ENCODE data around the gene PSG7.
A peak's percentile ranks its signal among the peaks of the same experiment; 100 is the strongest.
"Not testable (repeated sequence)": the region's sequence is repeated elsewhere in the genome, so short reads cannot be mapped to it uniquely, and the experiment has no call there.

Gene PSG7

DNA sequence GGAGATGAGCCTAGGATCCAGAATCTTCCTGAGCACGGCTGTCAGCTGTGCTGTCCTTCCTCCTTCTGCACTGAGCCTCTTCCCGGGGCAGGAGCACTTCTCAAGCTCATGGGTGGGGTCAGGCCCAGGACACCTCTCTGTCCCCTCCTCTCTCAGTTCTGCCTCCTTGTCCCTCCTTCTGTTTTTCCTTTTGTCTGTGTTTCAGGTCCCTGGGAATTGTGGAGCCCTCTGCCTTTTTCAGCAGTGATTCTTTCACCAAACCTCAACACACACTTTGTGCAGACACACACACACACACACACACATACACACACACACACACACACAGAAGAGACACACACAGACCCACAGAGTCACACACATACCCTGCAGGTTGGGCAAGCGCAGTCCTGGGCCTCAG is at the start of gene PSG7:
Gene PSG7 (minus strand): TSS at position 101 of the 400 bp plus-strand sequence. CDS start 131 bp downstream, outside the sequence.
- not testable (repeated sequence) for DNase-seq

DNA sequence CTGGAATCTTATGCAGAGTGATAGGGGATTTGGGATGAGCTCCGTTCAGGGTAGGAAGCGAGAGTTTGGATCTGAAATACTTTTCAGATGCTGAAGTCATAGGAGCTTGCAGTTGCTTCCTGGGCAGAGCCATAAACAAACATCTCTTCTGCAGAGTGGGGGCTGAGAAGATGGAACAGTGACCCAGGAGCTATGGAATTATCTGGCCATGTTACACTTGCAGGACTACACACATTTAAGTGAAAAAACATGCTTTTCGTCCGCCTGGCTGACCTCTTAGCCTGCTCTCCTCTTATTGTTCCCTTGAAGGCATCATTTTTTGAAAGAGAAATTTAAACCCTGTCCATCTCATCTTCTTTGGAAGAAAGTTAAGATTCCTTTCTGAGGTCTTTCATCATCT is 48.6 kb upstream of the PSG7 start:
- no peak for DNase-seq

DNA sequence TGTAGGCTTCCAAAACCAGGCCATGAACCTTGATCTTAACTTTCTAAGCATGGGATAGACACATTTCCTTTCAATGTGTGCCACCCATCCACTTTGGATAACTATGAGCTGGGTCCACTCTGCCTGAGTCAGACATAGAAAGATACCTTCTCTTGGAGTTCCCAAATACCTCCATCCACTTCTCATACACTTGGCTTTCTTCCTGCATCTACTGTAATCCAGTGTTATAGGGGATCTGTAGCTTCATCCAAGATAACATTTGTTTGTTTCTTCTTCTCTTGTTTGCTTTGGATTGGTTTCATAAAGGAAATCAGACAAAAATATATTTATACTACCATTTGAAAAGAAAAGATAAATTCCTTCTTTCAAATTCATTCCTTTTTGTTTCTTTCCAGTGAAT is 45.1 kb upstream of the PSG7 start:
- not testable (repeated sequence) for DNase-seq

DNA sequence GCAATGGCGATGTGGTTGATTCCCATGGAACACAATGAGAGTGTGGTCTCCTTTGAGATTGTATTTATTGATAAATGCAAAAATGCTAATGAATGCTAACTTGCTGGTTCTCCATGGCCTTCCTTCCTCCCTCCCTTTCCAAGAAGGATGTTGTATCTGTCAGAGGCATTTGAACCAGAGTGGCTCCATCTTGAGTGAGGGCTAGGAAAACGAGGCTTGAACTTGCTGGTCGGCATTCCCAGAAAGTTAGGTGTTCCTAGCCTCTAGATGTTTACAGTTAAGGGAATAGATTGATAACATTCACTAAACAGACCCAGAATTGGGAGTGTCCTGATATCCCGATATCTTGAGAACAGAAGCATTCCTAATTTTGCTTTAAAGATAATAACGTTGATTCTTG is 34.4 kb upstream of the PSG7 start:
- DNase-seq, result not testable (repeated sequence)

DNA sequence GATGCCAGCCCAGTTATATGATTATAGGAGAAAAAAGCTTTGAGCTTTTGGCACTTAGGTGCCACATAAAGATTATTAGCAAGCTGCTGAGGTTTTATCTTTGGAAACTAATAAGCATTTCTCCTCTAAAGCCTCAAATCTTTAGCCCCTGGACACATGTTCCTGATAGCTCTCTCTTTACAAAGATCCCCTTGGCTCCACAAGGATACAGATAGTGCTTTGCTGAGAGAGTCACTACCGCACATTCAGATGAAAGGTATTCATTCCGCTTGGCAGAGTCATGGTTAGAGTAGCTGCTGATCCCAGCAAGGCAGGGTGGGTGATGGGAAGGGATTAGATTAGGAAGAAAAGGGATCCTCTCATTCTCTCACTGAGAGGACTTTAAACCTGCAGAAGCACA is 28.2 kb upstream of the PSG7 start:
- DNase-seq, result no peak

DNA sequence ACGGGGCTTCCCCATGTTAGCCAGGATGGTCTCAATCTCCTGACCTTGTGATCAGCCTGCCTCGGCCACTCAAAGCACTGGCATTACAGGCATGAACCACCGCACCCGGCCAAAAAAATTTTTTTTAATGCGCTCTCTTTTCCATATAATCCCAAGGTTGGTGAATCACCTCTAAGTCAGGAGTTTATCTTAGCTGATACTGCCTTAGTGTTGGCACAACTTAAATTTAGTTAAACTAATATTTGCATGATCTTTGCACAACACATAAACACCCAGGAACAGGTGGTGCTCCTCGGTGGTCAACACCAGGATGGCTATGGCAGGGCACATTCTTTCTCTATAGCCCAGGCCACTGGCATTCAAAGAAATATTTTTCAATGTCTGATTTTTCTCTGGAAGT is 24.1 kb upstream of the PSG7 start:
- DNase-seq, result no peak

DNA sequence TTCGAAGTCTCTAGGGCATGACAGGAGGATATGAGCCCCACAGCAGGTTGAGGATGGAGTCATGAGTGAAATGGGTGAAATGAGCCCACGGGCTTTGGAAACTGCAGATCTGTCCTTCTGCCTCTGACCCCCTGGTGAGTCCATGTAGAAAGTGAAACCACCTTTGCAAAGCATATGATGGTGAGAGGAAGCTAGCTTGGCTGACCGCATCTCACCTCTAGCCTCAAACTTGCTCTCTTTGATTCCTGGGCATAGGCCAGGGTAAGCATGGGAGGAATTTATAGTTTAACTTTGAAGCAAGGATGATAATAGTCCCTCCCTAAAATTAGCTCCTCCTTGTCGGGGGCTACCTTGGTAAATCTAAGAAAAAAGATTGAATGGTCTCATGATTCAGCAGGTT is 15.1 kb upstream of the PSG7 start:
- DNase-seq, result not testable (repeated sequence)

DNA sequence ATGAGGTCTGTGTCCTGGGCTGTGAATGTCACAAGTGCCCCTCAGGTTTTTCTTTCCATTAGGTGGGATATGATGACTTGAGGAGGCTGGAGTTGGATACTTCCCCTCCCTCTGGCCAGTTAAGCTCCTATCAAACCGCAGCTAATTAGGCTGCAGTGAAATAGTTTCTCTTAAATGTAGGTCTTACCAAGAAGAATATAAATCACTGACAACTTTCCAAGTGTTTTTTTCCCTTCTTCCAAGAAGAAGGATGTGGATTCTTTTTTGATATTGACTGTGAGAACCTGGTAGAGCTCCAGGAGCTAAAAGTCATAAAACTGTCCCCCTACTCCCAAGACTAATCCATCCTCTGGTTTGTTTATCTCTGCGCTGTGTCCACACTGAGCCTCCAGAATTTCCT is 14.5 kb upstream of the PSG7 start:
- not testable (repeated sequence) for DNase-seq

DNA sequence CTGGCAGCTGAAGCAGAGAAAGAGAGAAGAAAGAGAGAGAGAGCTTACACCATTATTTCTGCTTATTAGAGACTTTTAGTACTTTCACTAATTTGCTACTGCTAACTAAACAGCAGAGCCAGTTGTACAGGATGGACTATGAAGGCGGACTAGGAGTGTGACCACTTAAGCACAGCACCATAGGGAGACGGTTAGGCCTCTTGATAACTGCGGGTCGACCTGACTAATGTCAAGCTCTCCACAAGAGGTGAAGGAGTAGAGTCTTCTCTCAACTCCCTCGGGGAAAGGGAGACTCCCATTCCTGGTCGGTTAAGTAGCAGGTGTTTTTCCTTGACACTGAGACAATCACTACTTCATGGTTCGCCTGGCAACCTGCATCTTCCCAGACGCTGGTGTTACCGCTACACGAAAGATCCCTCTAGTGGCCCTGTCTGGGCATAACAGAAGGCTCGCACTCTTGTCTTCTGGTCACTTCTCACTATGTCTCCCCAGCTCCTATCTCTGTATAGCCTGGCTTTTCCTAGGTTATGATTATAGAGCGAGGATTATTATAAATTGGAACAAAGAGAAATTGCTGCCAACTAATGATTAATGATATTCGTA is 5.3 kb upstream of the PSG7 start:
- peak in 1 of 2 donors; percentile 7 for DNase-seq

DNA sequence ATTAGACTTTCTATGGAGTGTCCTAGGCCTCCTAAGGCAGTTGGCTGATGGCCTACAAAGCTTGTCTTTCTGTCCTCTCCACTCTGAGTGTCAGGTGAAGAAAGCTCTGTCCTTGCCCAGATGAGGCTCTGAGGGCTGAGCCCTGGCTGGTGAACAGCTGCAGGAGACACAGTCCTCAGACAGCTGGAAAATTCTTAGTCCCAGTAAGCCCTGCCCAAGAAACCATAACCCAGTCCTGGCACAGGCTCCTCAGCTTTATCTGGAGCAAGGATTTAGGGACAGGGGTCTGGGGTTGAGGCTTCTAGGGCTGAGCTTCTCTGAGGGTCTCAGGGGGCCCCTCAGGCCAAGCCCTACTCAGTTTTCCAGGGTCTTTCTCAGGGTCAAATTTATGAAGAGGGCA is 2.3 kb downstream of the PSG7 start:
- not testable (repeated sequence) for DNase-seq

DNA sequence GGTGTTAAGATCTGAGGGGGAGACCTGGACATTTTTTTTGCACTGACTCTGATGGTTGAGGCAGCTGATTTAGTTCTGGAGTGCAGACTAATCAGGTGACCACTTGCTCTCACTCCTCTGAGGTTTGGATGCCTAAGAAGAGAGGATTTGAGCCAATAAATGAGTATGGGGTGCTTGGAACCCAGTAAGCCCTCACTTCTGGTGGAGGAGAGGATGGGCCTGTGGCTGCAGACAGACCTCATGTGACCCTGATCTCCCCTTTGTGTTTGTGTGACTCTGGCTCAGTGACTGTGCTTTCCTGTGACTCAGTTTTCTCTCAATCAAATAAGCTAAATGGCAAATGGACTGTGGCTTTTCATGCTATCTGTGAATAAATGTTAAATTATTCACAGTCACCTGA is 2.8 kb downstream of the PSG7 start:
- not testable (repeated sequence) for DNase-seq

DNA sequence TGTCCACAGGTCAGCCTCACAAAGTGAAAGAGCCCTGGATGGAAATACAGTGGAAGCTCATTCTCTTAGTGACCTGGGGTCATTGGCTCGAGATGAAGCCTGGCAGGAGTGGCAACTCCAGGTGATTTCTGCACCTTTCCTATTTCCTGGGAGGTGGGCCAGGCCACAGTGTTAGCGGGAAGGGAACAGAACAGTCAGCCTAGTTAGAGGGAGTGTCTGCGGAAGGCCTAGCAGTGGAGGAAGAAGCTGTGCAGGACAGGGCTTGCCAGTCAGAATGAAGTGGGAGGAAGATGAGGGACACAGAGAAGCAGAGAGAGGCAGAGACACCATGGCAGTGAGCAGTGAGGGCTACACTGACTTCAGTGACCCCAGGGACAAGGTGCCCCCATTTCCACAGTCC is 3.6 kb downstream of the PSG7 start:
- DNase-seq, result not testable (repeated sequence)

DNA sequence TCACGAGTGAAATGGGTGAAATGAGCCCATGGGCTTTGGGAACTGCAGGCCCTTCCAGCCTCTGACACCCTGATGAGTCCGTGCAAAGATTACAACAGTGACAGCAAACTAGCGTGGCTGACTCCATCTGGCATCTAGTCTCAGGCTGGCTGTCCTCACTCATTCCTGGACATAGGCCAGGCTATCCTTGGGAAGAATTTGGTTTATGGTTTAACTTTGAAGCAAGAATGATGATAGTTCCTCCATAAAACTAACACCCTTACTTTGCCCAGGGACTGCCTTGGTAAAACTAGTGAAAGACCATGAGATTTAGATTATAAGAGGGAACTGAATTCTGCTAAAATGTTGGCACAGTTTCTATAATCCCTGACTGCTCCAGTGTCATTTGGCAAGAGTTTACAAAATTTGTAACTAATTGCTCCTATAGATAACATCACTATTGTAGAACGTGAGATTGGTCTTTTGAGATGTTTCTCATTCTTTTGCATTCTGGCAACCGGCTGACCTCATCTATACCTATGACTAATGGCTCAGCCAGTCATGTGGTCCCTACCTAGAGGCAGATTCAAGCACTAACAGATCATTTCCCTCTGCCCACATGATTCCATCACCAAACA is 4.4 kb downstream of the PSG7 start:
- not testable (repeated sequence) for DNase-seq

DNA sequence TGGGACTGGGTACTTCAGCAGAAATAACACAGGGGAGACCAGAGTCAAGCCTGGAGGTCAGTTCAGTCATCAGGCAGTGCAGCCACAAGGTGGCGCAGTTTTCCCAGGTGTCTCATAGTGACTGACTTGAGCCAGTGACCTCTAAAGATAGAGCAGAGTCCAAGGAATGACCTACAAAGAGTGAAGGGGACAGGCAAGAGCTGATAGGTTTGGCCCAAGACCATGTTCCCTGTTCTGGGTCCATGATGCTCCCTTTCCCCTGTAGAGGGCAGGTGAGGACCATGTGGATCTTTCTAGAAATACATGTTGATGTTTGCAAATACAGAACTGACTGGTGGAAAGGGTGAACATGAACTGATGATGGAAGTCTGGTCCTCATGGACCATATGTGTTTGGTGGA is 6.8 kb downstream of the PSG7 start:
- DNase-seq, result not testable (repeated sequence)

DNA sequence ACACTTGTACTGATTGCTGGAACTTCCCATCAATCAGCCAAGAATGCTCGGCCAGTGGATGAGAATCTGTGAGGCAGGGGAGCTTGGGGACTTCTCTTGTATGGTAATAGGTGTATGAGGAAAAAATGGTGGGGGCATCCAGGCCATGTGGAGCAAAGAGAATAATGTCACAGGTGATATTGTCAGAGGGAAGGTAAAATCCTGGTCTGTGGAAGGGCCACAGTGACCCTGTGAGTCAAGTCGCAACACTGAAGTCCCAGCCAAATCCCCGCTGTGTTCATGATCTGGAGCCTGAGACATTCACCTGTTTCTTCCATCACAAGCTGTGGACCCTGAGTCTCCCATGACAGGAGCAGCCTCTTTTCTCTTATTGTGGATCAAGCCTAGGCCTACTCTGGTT is 8.1 kb downstream of the PSG7 start:
- DNase-seq, result no peak

DNA sequence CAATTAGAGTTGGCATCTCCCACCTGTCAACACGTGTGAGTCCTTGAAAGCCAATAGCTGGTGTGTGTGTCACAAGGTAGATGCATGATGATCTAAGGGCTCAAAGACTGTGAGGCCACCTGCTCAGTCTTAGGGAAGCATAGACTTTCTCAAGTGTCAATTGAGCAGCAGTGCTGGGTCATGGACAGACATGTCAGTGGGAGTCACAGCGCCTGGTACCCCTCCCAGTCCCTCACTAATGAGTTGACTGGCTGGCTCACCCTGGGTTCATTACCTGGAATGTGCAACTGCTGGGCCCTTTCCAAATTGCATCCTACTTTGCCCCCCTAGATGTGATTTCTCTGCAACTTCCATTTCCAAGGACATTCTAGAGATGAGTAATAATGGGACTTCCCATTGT is 10.2 kb downstream of the PSG7 start:
- no peak for DNase-seq

DNA sequence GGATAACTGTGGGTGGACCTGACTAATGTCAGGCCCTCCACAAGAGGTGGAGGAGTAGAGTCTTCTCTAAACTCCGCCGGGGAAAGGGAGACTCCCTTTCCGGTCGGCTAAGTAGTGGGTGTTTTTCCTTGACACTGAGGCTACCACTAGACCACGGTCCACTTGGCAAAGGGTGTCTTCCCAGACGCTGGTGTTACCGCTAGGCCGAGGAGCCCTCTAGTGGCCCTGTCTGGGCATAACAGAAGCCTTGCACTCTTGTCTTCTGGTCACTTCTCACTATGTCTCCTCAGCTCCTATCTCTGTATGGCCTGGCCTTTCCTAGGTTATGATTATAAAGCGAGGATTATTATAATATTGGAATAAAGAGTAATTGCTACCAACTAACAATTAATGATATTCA is 13.9 kb downstream of the PSG7 start:
- peak; percentile 1 to 38 for DNase-seq

DNA sequence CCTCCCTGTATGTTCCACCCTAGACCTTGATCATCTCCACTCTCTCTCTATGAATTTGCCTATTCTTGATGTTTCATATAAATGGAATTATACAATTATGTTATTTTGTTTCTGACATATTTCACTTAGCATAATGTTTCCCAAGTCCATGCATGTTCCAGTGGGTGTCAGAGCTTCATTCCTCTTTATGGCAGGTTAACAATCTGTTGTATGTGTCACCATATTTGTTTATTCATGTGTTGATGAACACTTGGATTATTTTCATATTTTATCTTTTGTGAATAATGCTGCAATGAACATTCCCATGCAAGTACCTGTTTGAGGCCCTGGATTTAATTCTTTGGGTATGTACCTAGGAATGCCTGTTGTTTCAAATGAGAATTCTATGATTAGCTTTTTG is 16.0 kb downstream of the PSG7 start:
- not testable (repeated sequence) for DNase-seq

DNA sequence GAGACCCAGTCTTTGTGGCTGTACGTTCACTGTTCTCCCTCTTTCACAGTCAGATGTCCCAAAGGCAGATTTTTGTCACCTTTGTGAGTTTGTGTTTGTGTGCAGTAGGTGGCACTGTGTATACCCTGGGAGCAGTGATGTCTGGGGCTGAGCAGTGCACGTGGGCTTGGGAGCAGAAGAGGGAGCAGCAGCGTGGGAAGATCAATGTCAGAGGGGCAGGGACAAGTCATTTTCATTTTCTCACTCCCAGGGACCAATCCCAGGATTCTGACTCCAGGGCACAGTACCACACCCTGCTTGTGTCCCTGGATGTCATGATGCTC is 17.3 kb downstream of the PSG7 start:
- DNase-seq, result no peak

DNA sequence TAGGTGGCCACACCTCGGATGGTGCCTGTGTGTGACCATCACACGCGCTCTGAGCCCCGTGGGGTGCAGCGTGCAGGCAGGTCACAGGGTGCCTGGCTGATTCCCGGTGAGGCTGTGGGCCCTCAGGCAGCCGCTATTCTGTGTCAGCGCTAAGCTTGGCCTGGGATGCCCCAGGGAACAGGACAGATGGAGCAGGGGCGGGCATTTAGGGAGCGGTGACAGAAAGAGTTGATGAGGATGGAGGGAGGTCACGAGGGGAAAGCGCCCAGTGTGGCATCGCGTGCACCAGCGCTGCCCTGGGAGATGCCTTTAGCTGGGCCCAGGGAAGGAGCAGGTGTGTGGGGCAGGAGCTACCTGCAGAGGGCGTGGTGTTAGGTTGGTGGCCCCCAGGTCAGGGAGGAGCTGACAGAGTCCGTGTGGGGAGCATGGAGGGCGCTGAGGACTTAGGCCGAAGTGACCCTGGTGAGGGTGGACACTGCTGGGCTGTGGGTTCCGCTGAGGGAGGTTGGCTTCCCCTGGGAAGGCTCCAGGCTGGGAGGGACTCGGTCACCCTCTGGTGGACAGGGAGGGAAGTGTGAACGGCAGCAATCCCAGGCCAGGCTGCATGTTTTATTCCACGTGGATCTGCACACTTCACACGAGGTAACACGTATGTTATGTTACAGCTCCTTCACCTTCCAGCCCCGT is 17.8 kb downstream of the PSG7 start:
- DNase-seq, result not testable (repeated sequence)

DNA sequence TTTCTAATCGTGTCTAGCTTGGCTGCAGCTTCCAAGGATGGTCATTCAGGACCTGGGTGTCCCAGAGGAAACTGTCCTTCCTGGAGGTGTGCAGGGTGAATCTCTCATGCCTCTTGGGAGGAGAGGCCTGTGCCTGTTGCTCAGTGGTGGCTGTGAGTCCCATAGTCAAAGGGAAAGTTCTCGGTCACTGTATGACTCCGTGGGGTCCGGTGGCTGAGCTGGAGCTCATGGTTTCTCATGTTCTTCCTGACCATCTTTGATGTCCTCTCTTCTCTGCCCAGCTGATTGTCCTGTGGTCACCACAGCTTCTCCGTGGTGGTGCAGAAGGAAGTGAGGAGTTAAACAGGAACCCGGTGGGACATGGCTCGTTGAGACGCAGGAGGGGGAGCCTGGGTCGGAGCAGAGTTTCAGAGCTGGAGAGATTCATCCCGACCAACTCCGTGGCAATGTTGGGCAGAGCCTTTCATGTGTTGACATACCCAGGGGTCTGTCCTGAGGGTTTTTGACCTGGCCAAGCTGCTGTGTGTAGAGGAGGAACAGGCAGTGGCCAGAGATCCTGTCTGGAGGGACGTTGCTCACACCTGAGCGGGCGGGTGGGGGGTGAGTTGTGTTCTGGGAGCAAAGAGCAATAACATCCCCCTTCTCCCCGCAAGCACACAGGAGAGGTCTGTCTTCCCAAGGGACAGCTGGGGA is 18.5 kb downstream of the PSG7 start:
- not testable (repeated sequence) for DNase-seq

DNA sequence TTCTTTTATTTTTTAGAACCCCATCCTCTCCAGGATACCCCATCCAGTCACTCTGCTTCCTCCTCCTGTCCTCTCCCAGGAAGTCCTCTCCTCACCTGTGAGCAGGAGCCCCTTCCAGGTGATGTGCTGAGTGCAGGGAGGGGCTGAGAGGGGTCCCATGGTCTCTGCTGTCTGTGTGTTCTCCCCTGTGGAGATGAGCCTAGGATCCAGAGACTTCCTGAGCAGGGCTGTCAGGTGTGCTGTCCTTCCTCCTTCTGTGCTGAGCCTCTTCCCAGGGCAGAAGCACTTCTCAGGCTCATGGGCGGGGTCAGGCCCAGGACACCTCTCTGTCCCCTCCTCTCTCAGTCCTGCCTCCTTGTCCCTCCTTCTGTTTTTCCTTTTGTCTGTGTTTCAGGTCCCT is 19.4 kb downstream of the PSG7 start, which contains the start of gene PSG6:
Gene PSG6 (minus strand): TSS at position 261 of the 400 bp plus-strand sequence. CDS start 102 bp downstream, at position 159.
- not testable (repeated sequence) for DNase-seq

DNA sequence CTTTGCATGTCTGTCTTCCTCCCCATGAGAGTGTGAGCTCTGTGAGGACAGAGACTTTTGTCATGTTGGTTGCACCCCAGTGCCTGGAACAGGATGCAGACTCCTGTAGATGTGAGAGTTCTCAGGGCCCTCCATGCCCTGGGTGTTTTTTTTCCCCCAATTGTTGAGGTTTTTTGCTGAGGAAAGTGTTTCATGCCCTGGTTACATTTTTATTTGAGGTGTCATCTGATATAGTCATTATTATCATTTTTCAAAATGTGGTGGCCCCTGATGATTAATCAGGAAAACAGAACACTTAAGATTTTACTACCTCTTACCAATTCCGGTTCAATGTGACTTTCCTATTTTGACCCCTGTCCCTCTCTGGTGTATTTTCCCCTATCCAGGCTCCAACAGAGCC is 20.1 kb downstream of the PSG7 start:
- DNase-seq, result not testable (repeated sequence)

DNA sequence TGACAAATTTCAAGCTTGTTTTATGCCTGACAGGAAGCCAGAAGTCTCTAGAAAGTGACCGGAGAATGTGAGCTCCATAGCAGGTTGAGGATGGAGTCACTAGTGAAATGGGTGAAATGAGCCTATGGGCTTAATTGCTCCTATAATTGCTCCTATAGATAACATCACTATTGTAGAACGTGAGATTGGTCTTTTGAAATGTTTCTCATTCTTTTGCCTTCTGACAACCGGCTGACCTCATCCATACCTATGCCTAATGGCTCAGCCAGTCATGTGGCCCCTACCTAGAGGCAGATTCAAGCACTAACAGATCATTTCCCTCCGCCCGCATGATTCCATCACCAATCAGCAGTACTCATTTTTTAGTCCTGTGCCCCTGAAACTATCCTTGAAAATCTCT is 23.5 kb downstream of the PSG7 start:
- DNase-seq, result not testable (repeated sequence)

Data from inflammatory macrophage treated with lipopolysaccharide for 1 hour (primary cell).